K562 (cell line): Measurements from ENCODE around the gene NAV2.

Source experiments
- CEBPB ChIP-seq: fragments of 450-650 bp; IDR thresholded peaks from 2 replicates; pipeline ENCODE4 v1.6.1; 2016; ENCODE audit warnings: missing genetic modification characterization, missing compliant biosample characterization
- RFX1 ChIP-seq: fragments of 450-650 bp; IDR thresholded peaks from 2 replicates; pipeline ENCODE4 v1.6.1; 2016; ENCODE audit warnings: mild to moderate bottlenecking, moderate library complexity
- ZBTB8A ChIP-seq: fragments of 450-650 bp; IDR thresholded peaks from 2 replicates; pipeline ENCODE4 v1.6.1; 2018; ENCODE audit warnings: mild to moderate bottlenecking, moderate library complexity; ENCODE audit not compliant: partially characterized antibody
- ZNF165 ChIP-seq: fragments of 250-450 bp; sonication (Bioruptor Pico); IDR thresholded peaks from 2 replicates; pipeline ENCODE4 v1.4.0; 2020; ENCODE audit warnings: borderline replicate concordance

- TF ChIP-seq ZBTB8A (no peak), ZNF165 (CRISPR knock-in tag) (no peak), RFX1 (no peak), CEBPB (tag) (no peak)
Observed at GRCh38 chr11:19724765-19725164, 12.1 kb downstream of the NAV2 start.
